GM18861 (cell line): Measurements from ENCODE around the gene ZC3H18.

ENCODE experiments used
- ATAC-seq: cut with Tn5 transposase; IDR thresholded peaks from one replicate; pipeline ENCODE4 v1.9.1; 2021; ENCODE audit not compliant: unreplicated experiment

Gene ZC3H18

DNA sequence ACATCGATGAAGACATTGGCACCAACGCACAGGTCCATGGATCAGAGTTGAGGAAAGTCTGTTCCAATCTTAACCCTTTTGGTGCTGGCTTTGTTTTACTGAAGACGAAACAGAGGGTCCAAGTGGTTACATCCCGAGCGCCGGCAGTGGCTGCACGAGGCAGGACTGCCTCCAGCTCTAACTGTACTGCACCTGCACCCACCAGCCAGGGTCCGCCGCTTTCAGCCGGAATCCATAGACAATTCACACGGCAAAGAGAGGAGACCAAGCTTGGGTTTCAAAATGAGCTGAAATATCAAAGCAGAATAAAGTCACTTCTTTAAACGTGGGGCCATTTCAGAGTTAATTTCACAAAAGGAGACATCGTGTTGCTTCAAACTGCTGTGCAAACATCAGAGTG, 21.2 kb upstream of the ZC3H18 start:
- ATAC-seq: no peak

DNA sequence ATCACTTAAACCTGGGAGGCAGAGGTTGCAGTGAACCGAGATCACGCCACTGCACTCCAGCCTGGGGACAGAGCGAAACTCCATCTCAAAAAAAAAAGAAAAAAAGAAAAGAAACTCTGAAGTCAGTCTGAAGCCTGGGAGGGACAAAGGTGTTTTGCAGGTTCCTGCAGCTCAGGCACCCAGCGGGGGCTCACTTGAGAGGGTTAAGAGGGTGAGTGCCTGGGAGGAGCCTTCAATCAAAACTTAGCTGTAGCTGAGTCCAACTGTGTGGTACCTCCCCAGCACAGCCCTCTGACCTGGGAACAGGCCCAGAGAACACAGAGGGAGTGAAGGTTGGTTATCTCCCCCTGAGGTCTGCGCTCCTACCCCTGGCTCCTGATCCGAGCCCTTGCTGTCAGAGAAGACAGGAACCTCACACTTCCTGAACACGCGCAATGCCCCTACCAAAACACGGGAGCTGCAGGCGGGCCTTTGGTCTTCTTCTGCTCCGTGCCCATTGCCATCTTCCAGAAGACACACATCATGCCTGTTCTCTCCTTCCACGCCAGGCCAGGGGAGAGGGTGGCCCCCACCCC, 20.4 kb upstream of the ZC3H18 start:
- ATAC-seq: no peak

GRCh38 chr16:88550246-88550661, 19.9 kb upstream of the ZC3H18 start:
- no peak for ATAC-seq

GRCh38 chr16:88552166-88552565, 18.0 kb upstream of the ZC3H18 start:
- no peak for ATAC-seq

GRCh38 chr16:88552815-88553214, 17.4 kb upstream of the ZC3H18 start:
- ATAC-seq: no peak

- no peak for ATAC-seq
These were observed 16.5 kb upstream of the ZC3H18 start for GRCh38 chr16:88553739-88554138.

- no peak for ATAC-seq
These were observed 15.4 kb upstream of the ZC3H18 start for GRCh38 chr16:88554711-88555264.

DNA sequence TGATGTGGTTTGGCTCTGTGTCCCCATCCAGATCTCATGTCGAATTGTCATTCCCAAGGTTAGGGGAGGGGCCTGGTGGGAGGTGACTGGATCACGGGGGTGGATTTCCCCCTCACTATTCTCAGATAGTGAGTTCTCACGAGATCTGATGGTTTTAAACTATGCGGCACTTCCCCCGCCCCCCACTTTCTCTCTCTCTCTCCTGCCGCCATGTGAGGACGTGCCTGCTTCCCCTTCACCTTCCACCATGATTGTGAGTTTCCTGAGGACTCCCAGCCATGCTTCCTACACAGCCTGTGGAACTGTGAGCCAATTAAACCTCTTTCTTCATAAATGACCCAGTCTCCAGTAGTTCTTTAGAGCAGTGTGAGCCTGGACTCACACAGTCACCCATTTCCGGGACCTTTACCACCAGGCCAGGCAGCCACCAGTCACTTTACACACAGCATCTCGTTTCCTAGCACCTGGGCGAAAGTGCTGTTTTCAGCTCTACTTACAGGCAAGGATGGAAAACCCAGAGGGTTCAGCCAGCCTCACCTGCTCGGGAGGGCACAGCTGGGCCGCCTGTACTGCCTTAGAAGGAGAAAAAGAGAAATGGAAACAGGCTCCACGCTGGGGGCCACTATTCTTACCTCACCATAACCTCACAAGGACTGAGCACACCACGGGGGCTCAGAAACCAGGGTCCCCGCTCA, 13.8 kb upstream of the ZC3H18 start:
- no peak for ATAC-seq

- no peak for ATAC-seq
These were observed 11.5 kb upstream of the ZC3H18 start for GRCh38 chr16:88558457-88559442.

DNA sequence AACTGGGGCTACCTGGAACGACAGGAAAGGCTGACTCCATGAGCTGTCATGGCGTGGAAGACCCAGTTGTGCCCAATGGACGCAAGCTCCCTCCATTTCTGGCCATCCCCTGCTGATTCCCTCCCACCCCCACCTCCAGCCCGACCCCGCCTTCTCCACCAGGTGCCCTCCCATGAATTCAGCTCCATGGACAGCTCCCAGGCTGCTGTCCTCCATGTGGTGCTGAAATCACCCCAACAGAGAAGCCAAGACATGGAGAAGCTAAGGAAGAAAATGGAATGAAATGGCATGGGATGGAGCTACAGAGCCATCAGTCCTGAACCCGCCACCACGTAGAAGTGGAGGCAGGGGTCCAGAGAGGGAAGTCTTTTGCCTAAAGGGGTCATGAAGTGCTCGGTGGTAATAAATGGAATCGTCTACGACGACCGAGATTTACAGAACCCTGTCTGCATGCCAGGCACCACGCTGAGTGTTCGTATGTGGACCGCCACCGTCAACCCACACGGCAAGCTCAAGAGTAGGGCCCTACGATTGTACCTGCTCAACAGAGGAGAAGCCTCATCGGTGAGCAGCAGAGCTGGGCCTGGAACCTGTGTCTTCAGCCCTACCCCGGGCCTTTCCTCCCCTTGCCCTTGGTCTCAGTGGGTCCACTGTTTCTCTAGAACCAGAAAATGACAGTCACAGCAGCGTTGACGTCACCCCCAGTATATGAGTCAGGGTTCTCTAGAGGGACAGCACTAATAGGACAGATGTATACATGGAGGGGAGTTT, 9.3 kb upstream of the ZC3H18 start:
- ATAC-seq: no peak

DNA sequence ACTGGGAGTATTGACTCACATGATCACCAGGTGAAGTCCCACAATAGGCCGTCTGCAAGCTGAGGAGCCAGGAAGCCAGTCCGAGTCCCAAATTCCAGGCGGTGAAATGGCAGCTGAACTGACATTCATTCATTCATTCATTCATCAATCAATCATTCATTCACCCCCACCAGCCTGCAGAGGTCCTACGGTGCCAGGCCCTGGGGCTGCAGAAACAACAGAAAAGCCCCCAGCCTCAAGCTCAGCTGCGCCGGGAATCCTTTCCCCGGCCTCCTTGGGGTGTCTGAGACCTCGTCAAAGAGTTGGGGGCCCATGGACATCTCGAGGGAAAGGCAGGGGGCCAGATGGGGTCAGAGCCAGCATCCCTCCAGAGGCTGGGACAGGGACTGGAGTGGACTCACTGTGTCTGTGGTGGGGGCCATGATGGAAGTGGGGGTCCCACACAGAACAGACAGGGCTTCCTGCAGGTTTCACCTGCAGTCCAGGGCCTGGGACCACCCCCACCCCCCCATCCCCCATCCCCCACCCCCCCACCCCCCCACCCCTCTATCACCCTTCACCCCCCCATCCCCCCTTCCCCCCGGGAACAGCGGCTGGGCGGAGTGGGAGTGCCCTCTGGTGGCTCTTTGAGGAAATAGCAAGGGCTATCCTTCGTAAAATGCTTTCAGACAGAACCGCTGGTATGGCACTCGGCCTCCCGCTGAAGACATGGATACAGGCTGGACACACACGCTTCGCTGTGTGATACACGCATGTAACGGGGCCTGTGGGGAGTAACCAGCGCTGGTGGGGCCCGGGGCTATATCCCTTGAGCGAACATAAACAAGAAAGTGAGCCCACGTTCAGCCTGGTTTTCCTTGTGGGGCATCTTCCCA, 8.5 kb upstream of the ZC3H18 start:
- ATAC-seq: no peak

GRCh38 chr16:88566158-88566557, 4.0 kb upstream of the ZC3H18 start:
- no peak for ATAC-seq

DNA sequence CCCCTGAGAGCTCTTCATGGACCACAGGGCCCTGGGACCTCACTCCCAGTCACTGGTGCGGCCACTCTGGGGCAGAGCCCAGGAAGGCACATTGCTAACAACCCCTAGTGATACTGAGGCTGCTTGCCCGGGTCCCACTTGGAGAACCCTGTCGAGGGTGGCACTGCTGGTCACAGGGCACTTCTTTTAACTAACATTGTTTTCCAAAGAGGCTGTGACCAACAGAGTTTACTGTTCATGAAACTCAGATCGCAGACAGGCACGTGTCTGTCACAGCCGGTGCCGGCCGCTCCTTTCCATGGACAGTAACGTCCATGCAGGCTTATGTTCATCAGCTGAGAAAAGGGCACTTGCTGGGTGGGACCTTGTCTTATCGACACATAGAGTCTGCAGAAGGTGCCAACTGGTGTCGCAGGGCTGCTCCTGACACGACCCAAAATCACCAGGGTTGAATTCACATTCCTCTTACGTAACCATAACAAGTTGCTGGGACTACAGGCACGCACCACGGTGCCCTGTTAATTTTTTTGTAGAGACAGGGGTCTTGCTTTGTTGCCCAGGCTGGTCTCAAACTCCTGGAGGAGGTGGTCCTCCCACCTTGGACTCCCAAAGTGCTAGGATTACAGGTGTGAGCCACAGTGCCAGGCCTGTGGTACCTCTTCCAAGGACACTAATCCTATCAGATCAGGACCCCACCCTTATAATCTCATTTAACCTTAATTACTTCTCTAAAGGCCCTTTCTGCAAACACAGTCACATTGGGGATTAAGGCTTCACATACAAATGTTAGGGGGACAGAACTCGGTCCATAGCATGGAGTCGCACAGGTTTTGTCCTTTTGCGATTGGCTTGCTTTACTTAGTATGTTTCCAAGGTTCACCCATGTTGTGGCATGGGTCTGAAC, 1.2 kb upstream of the ZC3H18 start:
- no peak for ATAC-seq

DNA sequence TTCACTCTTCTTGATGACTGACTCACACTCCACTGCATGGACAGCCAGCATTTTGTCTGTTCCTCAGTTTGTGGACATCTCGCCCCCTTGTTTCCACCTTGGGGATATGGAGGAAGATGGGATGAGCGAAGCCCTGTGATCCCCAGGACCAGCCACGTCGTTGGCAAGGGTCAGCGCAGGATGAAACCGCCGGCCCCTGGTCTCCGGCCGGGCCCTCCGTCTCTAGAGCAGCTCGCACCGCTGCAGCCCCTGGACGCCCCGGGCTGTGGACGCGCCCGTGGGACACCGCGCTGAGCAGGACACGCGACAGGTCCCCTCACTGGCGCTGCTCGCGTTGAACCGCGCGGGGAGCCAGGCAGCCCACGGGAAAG, 604 bp upstream of the ZC3H18 start:
- peak; percentile 23 for ATAC-seq

- peak; percentile 16 for ATAC-seq
These were observed 489 bp downstream of the ZC3H18 start for GRCh38 chr16:88570691-88571092.

- ATAC-seq: no peak
These were observed 5.0 kb downstream of the ZC3H18 start for GRCh38 chr16:88575251-88575650.

GRCh38 chr16:88576307-88576706, 6.1 kb downstream of the ZC3H18 start:
- ATAC-seq: no peak

GRCh38 chr16:88577166-88577565, 7.0 kb downstream of the ZC3H18 start:
- ATAC-seq: no peak
